ENCODE data around the gene BMP10. TPM values are rescaled to one million over a fixed set of nuclear protein-coding genes. Genes with fewer than 3 reads are reported as not detected.

Gene BMP10
- total RNA-seq, 1 experiment from 2014 or later: not detected

DNA sequence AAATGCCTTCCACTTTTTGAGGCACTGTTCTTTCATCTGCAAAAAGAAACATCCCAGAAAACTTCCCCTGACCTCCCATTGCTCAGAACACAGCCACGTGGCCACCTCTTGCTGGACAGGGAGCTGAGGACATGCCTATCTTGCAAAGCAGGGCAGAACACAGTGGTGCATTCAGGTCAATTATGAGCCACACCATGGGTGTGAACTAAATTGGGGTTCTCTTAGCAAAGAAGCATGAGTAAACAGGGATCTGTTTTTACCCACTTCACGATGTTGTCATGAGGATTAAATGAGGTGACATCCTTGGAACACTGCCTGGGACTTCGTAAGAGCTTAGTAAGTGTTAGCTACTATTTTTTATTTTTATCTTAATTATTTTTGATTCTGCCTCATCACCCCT is 25.1 kb downstream of the BMP10 start:
- Histone ChIP-seq H3K79me1 (ENCODE audit: insufficient read depth, low read depth, low read length, poor library complexity, severe bottlenecking) (no peaks in the 10 kb centered on the region), H2BK20ac (ENCODE audit: low read depth, low read length, poor library complexity, severe bottlenecking) (no peak overlapping the region), H3K23me2 (ENCODE audit: insufficient read length, low read depth, low read length, poor library complexity, severe bottlenecking) (no peaks in the 10 kb centered on the region), H4K8ac (replicated peaks; ENCODE audit: insufficient read length, low read depth, low read length) (no peak overlapping the region), H3K23ac (ENCODE audit: insufficient read length, low read depth, low read length) (no peak overlapping the region), H2BK120ac (ENCODE audit: low read depth, low read length, poor library complexity, severe bottlenecking) (no peak overlapping the region), H3K4me1 (ENCODE audit: insufficient read depth, low read length) (no peaks in the 10 kb centered on the region), H2BK15ac (ENCODE audit: low read depth, low read length) (no peak overlapping the region), H3K14ac (ENCODE audit: insufficient read depth, low read length) (no peak overlapping the region), H3K79me2 (ENCODE audit: insufficient read depth, low read length) (no peaks in the 10 kb centered on the region), H3K56ac (ENCODE audit: insufficient read length, low read depth, low read length) (no peak overlapping the region), H2BK12ac (ENCODE audit: insufficient read length, low read depth, low read length) (no peak overlapping the region), H3K27me3 (ENCODE audit: insufficient read depth, low read length) (no peaks in the 10 kb centered on the region), H3K27ac (ENCODE audit: insufficient read length, low read depth, low read length) (no peak overlapping the region), H2AFZ (ENCODE audit: low read length) (no peak overlapping the region), H3K4ac (ENCODE audit: low read depth, low read length) (no peak overlapping the region), H3K18ac (ENCODE audit: insufficient read length, low read depth, low read length) (no peak overlapping the region), H3K9me3 (ENCODE audit: control insufficient read depth, low read depth, low read length) (no peaks in the 10 kb centered on the region), H3K4me2 (ENCODE audit: insufficient read depth, insufficient read length, low read length) (no peak overlapping the region), H3K9ac (ENCODE audit: extremely low read depth, insufficient read length, low read length) (no peak overlapping the region), H4K91ac (ENCODE audit: insufficient read length, low read depth, low read length) (no peak overlapping the region), H2AK5ac (ENCODE audit: insufficient read length, low read length) (no peak overlapping the region), H4K5ac (ENCODE audit: insufficient read length, low read depth, low read length) (no peak overlapping the region), H4K20me1 (ENCODE audit: control insufficient read depth, insufficient read depth, insufficient read length) (no peaks in the 10 kb centered on the region), H2BK5ac (ENCODE audit: insufficient read length, low read length) (no peak overlapping the region), H3T11ph (ENCODE audit: low read length) (no peak overlapping the region)
- peaks cover 3% of the 10 kb centered on the region; the same call in 1 of the 2 replicates for H3K27me3 Mint-ChIP-seq (ENCODE audit: low read depth)
- no peak overlapping the region for H3K27ac Mint-ChIP-seq
- no peak overlapping the region for H3K4me3 Mint-ChIP-seq
- no peaks in the 10 kb centered on the region for H3K36me3 Mint-ChIP-seq (ENCODE audit: insufficient read depth in 1 of 3, low read depth in 3 of 3)
- H3K9me3 Mint-ChIP-seq: no peaks in the 10 kb centered on the region
- TF ChIP-seq, protein P1, sequence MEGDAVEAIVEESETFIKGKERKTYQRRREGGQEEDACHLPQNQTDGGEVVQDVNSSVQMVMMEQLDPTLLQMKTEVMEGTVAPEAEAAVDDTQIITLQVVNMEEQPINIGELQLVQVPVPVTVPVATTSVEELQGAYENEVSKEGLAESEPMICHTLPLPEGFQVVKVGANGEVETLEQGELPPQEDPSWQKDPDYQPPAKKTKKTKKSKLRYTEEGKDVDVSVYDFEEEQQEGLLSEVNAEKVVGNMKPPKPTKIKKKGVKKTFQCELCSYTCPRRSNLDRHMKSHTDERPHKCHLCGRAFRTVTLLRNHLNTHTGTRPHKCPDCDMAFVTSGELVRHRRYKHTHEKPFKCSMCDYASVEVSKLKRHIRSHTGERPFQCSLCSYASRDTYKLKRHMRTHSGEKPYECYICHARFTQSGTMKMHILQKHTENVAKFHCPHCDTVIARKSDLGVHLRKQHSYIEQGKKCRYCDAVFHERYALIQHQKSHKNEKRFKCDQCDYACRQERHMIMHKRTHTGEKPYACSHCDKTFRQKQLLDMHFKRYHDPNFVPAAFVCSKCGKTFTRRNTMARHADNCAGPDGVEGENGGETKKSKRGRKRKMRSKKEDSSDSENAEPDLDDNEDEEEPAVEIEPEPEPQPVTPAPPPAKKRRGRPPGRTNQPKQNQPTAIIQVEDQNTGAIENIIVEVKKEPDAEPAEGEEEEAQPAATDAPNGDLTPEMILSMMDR (conservative IDR thresholded peaks at IDR 0.05): no peak
- no CpG with 5 or more reads among the region's 3 CpGs for WGBS (ENCODE audit: extremely low coverage, insufficient read length, low lambda C conversion rate)
- no peaks in the 10 kb centered on the region for H3K4me1 Mint-ChIP-seq
- no peak for DNase-seq

Measured in H9 (cell line).